ENCODE results near the gene SLC8A3.

- TF ChIP-seq YY1 (IDR thresholded peaks at IDR 0.05; ENCODE audit: low read depth) (no peak), TEAD4 (IDR thresholded peaks at IDR 0.05; ENCODE audit: borderline replicate concordance, insufficient read depth) (no peak), CTCF (IDR thresholded peaks at IDR 0.05) (no peak), RXRA (IDR thresholded peaks at IDR 0.05; ENCODE audit: borderline replicate concordance, low read depth) (no peak), MXI1 (IDR thresholded peaks at IDR 0.05; ENCODE audit: low read depth, low read length) (no peak), CHD2 (IDR thresholded peaks at IDR 0.05; ENCODE audit: low read length, partially characterized antibody) (no peak), MEF2A (IDR thresholded peaks at IDR 0.05; ENCODE audit: borderline replicate concordance, low read depth) (no peak)
Observed at GRCh38 chr14:70002589-70003346, 186.0 kb downstream of the SLC8A3 start.

Data from SK-N-SH (cell line).